Endometrial microvascular endothelial cells (primary cell): ENCODE measurements around the gene CD244. TPM values are rescaled to one million over a fixed set of nuclear protein-coding genes. Genes with fewer than 3 reads are reported as not detected.
"Not testable (repeated sequence)": the region's sequence is repeated elsewhere in the genome, so short reads cannot be mapped to it uniquely, and the experiment has no call there.

Experiments
- in situ Hi-C: cut with HindIII; loops from 2 replicates; pipeline ENCODE4 v1.10.0; 2017; ENCODE audit warnings: low sequenced_read_pairs, low pct_unique_long_range_greater_than_20kb; ENCODE audit errors: inconsistent ontology term
- total RNA-seq: library from RNA; depleted of rRNA; stranded (reverse); fragments of >200 nt; gene quantifications from one replicate; pipeline ENCODE4 v1.2.3, GENCODE V29; 2015; ENCODE audit errors: inconsistent ontology term

The CD244 gene
- total RNA-seq, 1 donor from 2014 or later: not detected

- in situ Hi-C loops: no loop called here
These were observed 64.2 kb downstream of the CD244 start for GRCh38 chr1:160798439-160798838.

GRCh38 chr1:160797861-160798273 lies 64.8 kb downstream of the CD244 start:
- in situ Hi-C loops: no loop called here

GRCh38 chr1:160797271-160797709 lies 65.4 kb downstream of the CD244 start:
- in situ Hi-C loops: no loop called here

- in situ Hi-C loops: no loop called here
These were observed 66.7 kb downstream of the CD244 start, which contains the start of gene LY9 for GRCh38 chr1:160795951-160796383. LY9 (plus strand) TSS chr1:160796174; CDS start chr1:160796188, 14 bp downstream.

- in situ Hi-C loops: no loop called here
These were observed 68.3 kb downstream of the CD244 start for GRCh38 chr1:160794376-160794775.

GRCh38 chr1:160789702-160790611 lies 72.7 kb downstream of the CD244 start:
- in situ Hi-C loops: no loop called here

- in situ Hi-C loops: no loop called here
These were observed 73.5 kb downstream of the CD244 start for GRCh38 chr1:160789051-160789701.

GRCh38 chr1:160782988-160783765 lies 79.5 kb downstream of the CD244 start:
- in situ Hi-C loops: not testable (repeated sequence)

- in situ Hi-C loops: no loop called here
These were observed 80.6 kb downstream of the CD244 start for GRCh38 chr1:160781914-160782689.

- in situ Hi-C loops: no loop called here
These were observed 81.4 kb downstream of the CD244 start for GRCh38 chr1:160781186-160781766.

GRCh38 chr1:160780398-160780755 lies 82.3 kb downstream of the CD244 start:
- in situ Hi-C loops: no loop called here

Other genes with a start within 250 kb of the CD244 start
- gene SLAMF1, start 215.8 kb downstream of the CD244 start, total RNA-seq: not detected
- gene CD48, start 151.1 kb downstream of the CD244 start, total RNA-seq: not detected
- gene SLAMF7, start 123.6 kb downstream of the CD244 start, total RNA-seq: not detected
- gene LY9, start 66.7 kb downstream of the CD244 start, total RNA-seq: not detected
- gene ITLN1, start 22.3 kb upstream of the CD244 start, total RNA-seq: not detected
- gene ITLN2, start 91.9 kb upstream of the CD244 start, total RNA-seq: not detected
- 84.0 TPM for gene F11R, start 158.3 kb upstream of the CD244 start, total RNA-seq
- gene TSTD1, start 176.1 kb upstream of the CD244 start, total RNA-seq: not detected
- 119 TPM for gene USF1, start 183.1 kb upstream of the CD244 start, total RNA-seq
- gene ARHGAP30, start 207.0 kb upstream of the CD244 start, total RNA-seq: not detected
- gene NECTIN4, start 226.7 kb upstream of the CD244 start, total RNA-seq: not detected
- gene KLHDC9, start 235.5 kb upstream of the CD244 start, total RNA-seq: 0.46 TPM